DND-41 (cell line): ENCODE measurements around the gene FYB1.

Source experiments
- ATAC-seq: fragments of 200-7000 bp; cut with Tn5 transposase; 3 replicates; pipeline ENCODE4 v1.9.1; 2021; ENCODE audit warnings: low read depth; ENCODE audit not compliant: insufficient read depth
- DNase-seq: peaks from one replicate; pipeline ENCODE4 v3.0.0-alpha.2; 2020
- H2AFZ ChIP-seq: 2 replicates; pipeline ENCODE4 v1.6.0; 2012; ENCODE audit warnings: low read depth, low read length
- H3K27ac ChIP-seq: 2 replicates; pipeline ENCODE4 v1.5.1; 2012; ENCODE audit warnings: low read length, inconsistent platforms
- H3K27me3 ChIP-seq: fragments of 200-600 bp; sonication (generic); 2 replicates; pipeline ENCODE4 v1.6.0; 2012; ENCODE audit warnings: low read length, mild to moderate bottlenecking, inconsistent platforms; ENCODE audit not compliant: insufficient read depth, poor library complexity
- H3K36me3 ChIP-seq: 2 replicates; pipeline ENCODE4 v1.5.1; 2012; ENCODE audit warnings: low read length, inconsistent platforms; ENCODE audit not compliant: insufficient read depth
- H3K4me1 ChIP-seq: 2 replicates; pipeline ENCODE4 v1.5.1; 2012; ENCODE audit warnings: mild to moderate bottlenecking, low read length; ENCODE audit not compliant: insufficient read depth
- H3K4me2 ChIP-seq: 2 replicates; pipeline ENCODE4 v1.6.0; 2012; ENCODE audit warnings: mild to moderate bottlenecking, moderate library complexity, low read length, inconsistent platforms; ENCODE audit not compliant: insufficient read depth
- H3K4me3 ChIP-seq, 2 experiments: fragments of 200-600 bp in 1 of 2; shearing (Covaris generic) in 1 of 2; 2 replicates each; pipeline ENCODE4 v1.5.1; 2012 to 2016; ENCODE audit warnings: inconsistent platforms in 2 of 2, low read length in 2 of 2, mild to moderate bottlenecking in 2 of 2, low read depth in 1 of 2, moderate library complexity in 1 of 2
- H3K79me2 ChIP-seq: 2 replicates; pipeline ENCODE4 v1.6.0; 2012; ENCODE audit warnings: low read length, inconsistent platforms; ENCODE audit not compliant: insufficient read depth
- H3K9ac ChIP-seq: 2 replicates; pipeline ENCODE4 v1.6.0; 2012; ENCODE audit warnings: low read depth, mild to moderate bottlenecking, inconsistent platforms, low read length, moderate library complexity
- H3K9me3 ChIP-seq: 2 replicates; pipeline ENCODE4 v1.5.1; 2012; ENCODE audit warnings: low read length, moderate library complexity, mild to moderate bottlenecking, inconsistent platforms; ENCODE audit not compliant: insufficient read depth, severe bottlenecking
- H4K20me1 ChIP-seq: 2 replicates; pipeline ENCODE4 v1.6.0; 2012; ENCODE audit warnings: low read length; ENCODE audit not compliant: insufficient read depth
- EZH2 ChIP-seq: IDR thresholded peaks from 3 replicates; pipeline ENCODE4 v1.6.1; 2012; ENCODE audit warnings: borderline replicate concordance, low read depth, mild to moderate bottlenecking, moderate library complexity, low read length, inconsistent platforms; ENCODE audit not compliant: severe bottlenecking
- TF ChIP-seq, protein P1 (sequence below): IDR thresholded peaks from 2 replicates; pipeline ENCODE4 v1.5.1; 2012; ENCODE audit warnings: borderline replicate concordance, low read length, moderate library complexity, mild to moderate bottlenecking; ENCODE audit not compliant: poor library complexity, severe bottlenecking; ENCODE audit errors: extremely low read depth

Gene FYB1

DNA sequence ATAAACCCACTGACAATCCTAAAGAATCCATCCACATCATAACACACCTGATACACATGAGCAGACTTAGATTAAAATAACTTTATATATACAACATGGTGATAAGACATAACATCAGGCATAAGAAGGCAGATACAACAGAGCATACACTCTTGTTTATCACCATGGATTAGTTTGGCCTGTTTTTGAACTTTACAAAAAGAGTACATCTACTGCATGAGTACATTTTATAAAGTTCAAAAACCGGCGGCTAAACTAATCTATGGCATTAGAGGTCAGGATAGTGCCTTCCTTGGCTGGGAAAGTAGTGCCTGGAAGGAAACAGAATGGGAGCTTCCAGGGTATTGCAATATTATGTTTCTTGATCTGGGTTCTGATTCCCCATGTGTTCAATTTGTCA, 160.3 kb downstream of the FYB1 start:
- Histone ChIP-seq H3K4me2 (peak overlapping the region; percentile 69; the same call in 1 of the 2 replicates), H3K27me3 (no peaks in the 10 kb centered on the region), H3K9me3 (no peaks in the 10 kb centered on the region), H3K79me2 (peaks cover 100% of the 10 kb centered on the region), H3K27ac (peak overlapping the region; percentile 25), H4K20me1 (peaks cover 32% of the 10 kb centered on the region), H3K9ac (no peak overlapping the region; the same call in 1 of the 2 replicates), H2AFZ (no peak overlapping the region), H3K36me3 (peaks cover 16% of the 10 kb centered on the region), H3K4me3 (no peak overlapping the region), H3K4me1 (peaks cover 34% of the 10 kb centered on the region)
- ATAC-seq (no peak), DNase-seq (no peak)
- TF ChIP-seq, protein P1, sequence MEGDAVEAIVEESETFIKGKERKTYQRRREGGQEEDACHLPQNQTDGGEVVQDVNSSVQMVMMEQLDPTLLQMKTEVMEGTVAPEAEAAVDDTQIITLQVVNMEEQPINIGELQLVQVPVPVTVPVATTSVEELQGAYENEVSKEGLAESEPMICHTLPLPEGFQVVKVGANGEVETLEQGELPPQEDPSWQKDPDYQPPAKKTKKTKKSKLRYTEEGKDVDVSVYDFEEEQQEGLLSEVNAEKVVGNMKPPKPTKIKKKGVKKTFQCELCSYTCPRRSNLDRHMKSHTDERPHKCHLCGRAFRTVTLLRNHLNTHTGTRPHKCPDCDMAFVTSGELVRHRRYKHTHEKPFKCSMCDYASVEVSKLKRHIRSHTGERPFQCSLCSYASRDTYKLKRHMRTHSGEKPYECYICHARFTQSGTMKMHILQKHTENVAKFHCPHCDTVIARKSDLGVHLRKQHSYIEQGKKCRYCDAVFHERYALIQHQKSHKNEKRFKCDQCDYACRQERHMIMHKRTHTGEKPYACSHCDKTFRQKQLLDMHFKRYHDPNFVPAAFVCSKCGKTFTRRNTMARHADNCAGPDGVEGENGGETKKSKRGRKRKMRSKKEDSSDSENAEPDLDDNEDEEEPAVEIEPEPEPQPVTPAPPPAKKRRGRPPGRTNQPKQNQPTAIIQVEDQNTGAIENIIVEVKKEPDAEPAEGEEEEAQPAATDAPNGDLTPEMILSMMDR = no peak

DNA sequence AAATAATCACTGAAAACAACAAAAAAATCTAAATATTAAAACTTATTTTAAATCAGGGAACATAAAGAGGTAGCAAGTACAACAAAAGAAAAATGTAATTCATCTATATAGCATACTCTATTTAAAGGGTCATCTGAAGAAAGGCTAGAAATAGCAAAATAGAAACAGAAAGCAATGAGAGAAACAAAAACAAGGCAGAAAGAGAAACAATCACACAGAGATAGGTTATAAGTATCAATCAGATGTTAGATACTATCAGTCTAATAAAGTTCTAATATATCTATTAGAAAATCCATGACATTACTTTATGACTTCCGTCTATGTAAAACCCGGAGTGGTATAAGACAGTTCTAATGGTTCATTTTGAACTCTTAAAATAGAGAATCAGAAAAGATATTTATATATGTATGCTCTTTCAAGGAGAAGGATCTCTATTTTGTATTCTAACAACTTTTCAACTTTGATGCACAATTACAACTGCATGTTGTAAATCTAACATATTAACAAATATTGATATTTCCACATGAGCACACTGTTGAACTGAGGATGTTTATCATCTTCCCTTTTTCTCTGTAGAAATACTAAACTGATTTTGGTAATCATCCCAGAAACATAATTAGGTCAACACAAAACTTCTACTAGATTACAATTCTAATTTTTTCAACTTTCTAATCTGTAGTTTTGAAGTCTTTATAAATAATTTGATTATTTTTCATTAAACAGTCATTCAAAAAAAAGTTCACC, 161.0 kb downstream of the FYB1 start:
- no peak for DNase-seq
- Histone ChIP-seq H2AFZ (no peak overlapping the region), H3K79me2 (peaks cover 98% of the 10 kb centered on the region), H3K4me2 (peak overlapping the region; percentile 69), H3K4me3 (peak overlapping the region; percentile 31 to 52; a peak in 2 of 4 replicates), H3K9ac (peak overlapping the region; percentile 45), H3K27ac (peak overlapping the region; percentile 64), H3K27me3 (no peaks in the 10 kb centered on the region), H3K36me3 (peaks cover 16% of the 10 kb centered on the region), H3K9me3 (no peaks in the 10 kb centered on the region), H4K20me1 (peaks cover 30% of the 10 kb centered on the region), H3K4me1 (peaks cover 34% of the 10 kb centered on the region)
- peak; percentile 68; the same call in 2 of the 3 replicates for ATAC-seq
- TF ChIP-seq EZH2 = no peak
- TF ChIP-seq, protein P1 = no peak

DNA sequence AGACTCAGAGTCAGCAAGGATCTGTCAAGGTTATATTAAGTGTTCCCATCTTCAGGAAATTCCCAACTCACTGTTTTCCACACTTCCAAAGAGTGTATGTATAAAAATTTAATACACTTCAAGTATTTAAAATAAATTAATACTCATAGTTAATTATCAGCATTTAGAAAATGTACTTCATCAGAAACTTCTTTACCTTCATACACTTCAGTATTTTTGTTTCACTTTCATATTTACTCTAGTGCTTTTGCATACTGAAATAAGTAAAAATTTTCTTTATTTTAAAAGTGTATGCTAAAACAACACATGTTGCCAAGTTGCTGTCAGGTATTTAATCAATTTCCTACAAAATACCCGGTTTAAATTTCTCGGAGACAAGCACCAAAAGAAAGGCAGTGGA, 161.6 kb downstream of the FYB1 start:
- peaks cover 25% of the 10 kb centered on the region for H4K20me1 ChIP-seq
- DNase-seq = no peak
- no peak for TF ChIP-seq EZH2
- TF ChIP-seq, protein P1 = no peak
- H3K9ac ChIP-seq = peak overlapping the region; percentile 45
- no peak overlapping the region for H2AFZ ChIP-seq
- H3K36me3 ChIP-seq = peaks cover 16% of the 10 kb centered on the region
- peak overlapping the region; percentile 64 for H3K27ac ChIP-seq
- ATAC-seq = peak; percentile 71
- peak overlapping the region; percentile 69 for H3K4me2 ChIP-seq
- H3K9me3 ChIP-seq = no peaks in the 10 kb centered on the region
- H3K79me2 ChIP-seq = peaks cover 98% of the 10 kb centered on the region
- H3K4me3 ChIP-seq = peak overlapping the region; percentile 31 to 52; a peak in 2 of 4 replicates
- peaks cover 34% of the 10 kb centered on the region for H3K4me1 ChIP-seq
- H3K27me3 ChIP-seq = no peaks in the 10 kb centered on the region
